ENCODE results near the gene QPCTL.
"Not testable (repeated sequence)": the region's sequence is repeated elsewhere in the genome, so short reads cannot be mapped to it uniquely, and the experiment has no call there.

The QPCTL gene

DNA sequence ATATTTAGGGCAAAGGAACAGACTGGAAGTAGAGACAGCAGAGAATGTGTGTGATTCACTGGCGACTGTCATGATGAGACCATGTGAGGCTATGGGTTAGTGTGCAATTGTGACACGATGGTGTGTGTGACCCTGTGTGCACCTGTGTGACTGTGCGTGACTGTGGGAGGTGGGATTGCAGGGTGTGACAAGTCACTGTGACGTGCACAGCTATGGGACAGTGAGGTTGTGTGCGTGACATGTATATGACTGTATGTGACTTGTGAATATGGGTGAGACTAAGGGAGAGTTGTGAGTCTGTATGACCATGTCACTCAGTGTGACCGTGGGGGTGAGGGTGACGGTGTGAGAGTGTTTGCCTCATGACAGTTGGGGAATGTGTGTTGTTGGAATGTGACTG lies 27.9 kb upstream of the QPCTL start:
- H3K4me1 Mint-ChIP-seq (ENCODE audit: low read depth) = peaks cover 23% of the 10 kb centered on the region
- H3K4me3 Mint-ChIP-seq = no peak overlapping the region
- peaks cover 12% of the 10 kb centered on the region for H3K27me3 Mint-ChIP-seq
- no peaks in the 10 kb centered on the region for H3K9me3 Mint-ChIP-seq
- H3K36me3 Mint-ChIP-seq (ENCODE audit: low read depth) = no peaks in the 10 kb centered on the region
- no peak overlapping the region for H3K27ac Mint-ChIP-seq

DNA sequence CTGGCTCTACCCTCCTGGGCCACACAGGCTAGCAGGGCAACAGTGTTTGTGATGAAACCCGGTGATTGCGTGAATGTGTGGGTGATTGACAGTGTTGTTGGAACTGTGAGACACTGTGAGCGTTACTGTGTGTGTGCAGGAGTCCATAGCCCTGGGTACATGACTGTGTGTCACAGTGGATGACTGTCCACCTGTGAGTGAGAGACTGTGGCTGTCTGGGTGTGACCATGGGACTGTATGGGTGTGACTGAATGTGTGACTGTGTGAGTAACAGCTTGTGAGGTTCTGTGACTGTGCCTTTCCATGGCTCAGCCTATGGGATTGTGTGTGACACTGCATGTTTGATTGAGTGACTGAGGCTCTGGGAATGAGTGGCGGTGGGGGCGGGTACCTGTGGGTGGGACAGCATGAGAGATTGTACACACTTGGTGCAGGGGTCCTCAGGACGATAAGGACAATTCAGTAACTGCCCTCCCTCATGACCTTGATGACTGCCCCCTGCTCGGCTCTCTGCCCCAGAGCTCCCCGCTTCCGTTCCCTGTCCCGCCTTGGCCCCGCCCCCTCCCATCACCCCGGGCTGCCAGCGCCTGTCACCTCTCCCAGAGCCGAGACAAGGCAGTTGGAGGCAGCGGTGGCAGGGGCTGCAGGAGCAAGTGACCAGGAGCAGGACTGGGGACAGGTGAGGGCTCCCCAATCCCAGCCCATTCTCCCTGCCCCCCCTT lies 24.7 kb upstream of the QPCTL start, which contains the start of gene GIPR:
TSS of gene GIPR (plus strand) at position 602 of the 722 bp plus-strand sequence. CDS start 1,300 bp downstream, outside the sequence.
- Mint-ChIP-seq H3K4me1 (ENCODE audit: low read depth) (peaks cover 36% of the 10 kb centered on the region), H3K9me3 (no peaks in the 10 kb centered on the region), H3K27ac (peak within 1 kb of the TSS; percentile 89), H3K36me3 (ENCODE audit: low read depth) (no peaks in the 10 kb centered on the region), H3K4me3 (peak within 1 kb of the TSS; percentile 85), H3K27me3 (peaks cover 13% of the 10 kb centered on the region)

DNA sequence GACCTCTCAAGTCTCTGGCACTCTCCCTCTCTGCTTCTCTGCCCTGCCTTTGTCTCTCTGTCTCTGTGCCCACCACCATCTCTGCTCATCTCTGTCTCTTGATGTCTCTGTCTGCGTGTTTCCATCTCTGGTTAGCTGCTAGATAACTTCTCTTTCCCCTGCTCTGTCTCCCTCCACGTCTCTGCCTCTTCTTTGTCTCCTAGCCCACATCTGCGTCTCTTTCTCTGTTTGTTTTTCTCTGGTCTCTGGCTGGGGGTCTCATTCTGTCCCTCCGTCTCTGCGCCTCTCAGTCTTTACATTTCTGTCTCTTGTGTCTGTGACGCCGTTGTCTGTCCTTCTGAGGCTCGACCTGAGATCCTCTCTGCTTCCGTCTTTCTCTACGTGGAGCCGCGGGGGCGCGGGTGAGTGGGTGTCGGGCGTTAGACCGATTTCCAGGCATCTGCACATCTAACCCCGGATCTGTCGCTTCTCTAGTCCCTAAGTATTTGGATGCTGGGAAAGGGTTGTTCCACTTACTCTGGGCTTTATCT lies 24.1 kb upstream of the QPCTL start:
- H3K36me3 Mint-ChIP-seq (ENCODE audit: low read depth) = no peaks in the 10 kb centered on the region
- H3K27me3 Mint-ChIP-seq = peaks cover 13% of the 10 kb centered on the region
- H3K4me3 Mint-ChIP-seq = peak overlapping the region; percentile 85
- H3K27ac Mint-ChIP-seq = peak overlapping the region; percentile 89
- H3K4me1 Mint-ChIP-seq (ENCODE audit: low read depth) = peaks cover 36% of the 10 kb centered on the region
- H3K9me3 Mint-ChIP-seq = no peaks in the 10 kb centered on the region

DNA sequence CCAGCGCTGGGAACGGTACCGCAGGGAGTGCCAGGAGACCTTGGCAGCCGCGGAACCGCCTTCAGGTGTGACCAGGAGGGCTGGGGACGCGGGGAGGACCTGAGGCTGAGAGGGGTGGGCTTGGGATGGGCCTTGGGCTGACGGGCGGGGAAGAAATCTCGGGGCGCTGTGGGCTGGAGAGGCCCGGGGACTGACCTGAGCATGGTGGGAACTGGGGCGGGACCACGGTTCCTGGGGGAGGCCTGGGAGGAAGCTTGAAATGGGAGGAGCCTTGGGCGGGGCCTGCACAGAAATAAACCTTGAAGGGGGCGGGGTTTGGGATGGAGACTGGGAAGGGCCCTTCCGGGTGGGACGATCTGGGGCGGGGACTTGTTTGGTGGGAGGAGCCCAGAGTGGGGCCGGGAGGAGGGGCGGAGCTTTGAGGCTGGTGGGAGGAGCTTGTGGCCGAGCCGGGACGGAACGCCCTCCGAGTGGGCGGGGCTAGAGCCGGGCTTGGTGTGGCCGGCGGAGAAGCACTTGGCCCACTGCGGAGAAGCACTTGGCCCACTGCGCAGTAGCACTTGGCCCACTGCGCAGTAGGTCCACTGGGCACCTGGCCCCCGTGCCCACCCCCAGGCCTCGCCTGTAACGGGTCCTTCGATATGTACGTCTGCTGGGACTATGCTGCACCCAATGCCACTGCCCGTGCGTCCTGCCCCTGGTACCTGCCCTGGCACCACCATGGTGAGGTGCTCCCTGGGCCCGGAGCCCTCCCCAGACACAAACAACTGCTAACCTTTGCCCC lies 21.6 kb upstream of the QPCTL start:
- H3K9me3 Mint-ChIP-seq = no peaks in the 10 kb centered on the region
- peaks cover 36% of the 10 kb centered on the region for H3K4me1 Mint-ChIP-seq (ENCODE audit: low read depth)
- H3K27ac Mint-ChIP-seq = no peak overlapping the region
- H3K4me3 Mint-ChIP-seq = peak overlapping the region; percentile 20
- peaks cover 13% of the 10 kb centered on the region for H3K27me3 Mint-ChIP-seq
- no peaks in the 10 kb centered on the region for H3K36me3 Mint-ChIP-seq (ENCODE audit: low read depth)

DNA sequence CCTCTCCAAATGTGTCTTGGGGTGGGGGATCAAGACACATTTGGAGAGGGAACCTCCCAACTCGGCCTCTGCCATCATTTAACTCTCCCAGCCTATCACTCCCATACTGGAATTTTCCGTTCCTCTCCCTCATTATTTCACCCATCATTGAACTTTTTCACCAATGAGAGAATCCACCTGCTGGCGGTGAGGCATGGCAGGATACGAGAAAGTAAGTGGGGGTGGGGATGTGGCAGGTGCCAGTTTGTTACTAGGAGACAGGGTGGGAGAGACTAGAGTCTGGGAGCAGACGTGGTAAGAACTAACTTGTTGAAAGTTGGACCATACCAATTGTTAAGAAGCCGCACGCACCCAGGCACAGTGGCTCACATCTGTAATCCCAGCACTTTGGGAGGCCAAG lies 17.5 kb upstream of the QPCTL start:
- Mint-ChIP-seq H3K9me3 (no peaks in the 10 kb centered on the region), H3K36me3 (ENCODE audit: low read depth) (no peaks in the 10 kb centered on the region), H3K4me1 (ENCODE audit: low read depth) (peaks cover 19% of the 10 kb centered on the region), H3K27ac (no peak overlapping the region), H3K4me3 (no peak overlapping the region), H3K27me3 (peaks cover 13% of the 10 kb centered on the region)

DNA sequence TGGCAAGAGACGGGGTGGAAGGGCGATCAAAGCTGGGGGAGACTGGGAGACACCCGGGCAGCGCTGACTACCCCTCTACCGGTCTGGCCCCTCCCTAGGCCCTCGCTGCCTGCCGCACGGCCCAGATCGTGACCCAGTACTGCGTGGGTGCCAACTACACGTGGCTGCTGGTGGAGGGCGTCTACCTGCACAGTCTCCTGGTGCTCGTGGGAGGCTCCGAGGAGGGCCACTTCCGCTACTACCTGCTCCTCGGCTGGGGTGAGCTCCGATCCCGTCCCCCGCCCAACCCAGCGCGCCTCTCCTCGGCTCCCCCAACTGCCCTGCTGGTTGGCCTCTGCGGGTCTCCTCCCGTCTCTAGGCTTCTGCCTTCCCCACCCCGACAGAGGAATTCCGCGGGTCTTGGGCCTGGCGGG lies 15.6 kb upstream of the QPCTL start:
- Mint-ChIP-seq H3K36me3 (ENCODE audit: low read depth) (no peaks in the 10 kb centered on the region), H3K27ac (peak overlapping the region; percentile 49), H3K9me3 (no peaks in the 10 kb centered on the region), H3K27me3 (peaks cover 8% of the 10 kb centered on the region), H3K4me3 (peak overlapping the region; percentile 65), H3K4me1 (ENCODE audit: low read depth) (peaks cover 16% of the 10 kb centered on the region)

DNA sequence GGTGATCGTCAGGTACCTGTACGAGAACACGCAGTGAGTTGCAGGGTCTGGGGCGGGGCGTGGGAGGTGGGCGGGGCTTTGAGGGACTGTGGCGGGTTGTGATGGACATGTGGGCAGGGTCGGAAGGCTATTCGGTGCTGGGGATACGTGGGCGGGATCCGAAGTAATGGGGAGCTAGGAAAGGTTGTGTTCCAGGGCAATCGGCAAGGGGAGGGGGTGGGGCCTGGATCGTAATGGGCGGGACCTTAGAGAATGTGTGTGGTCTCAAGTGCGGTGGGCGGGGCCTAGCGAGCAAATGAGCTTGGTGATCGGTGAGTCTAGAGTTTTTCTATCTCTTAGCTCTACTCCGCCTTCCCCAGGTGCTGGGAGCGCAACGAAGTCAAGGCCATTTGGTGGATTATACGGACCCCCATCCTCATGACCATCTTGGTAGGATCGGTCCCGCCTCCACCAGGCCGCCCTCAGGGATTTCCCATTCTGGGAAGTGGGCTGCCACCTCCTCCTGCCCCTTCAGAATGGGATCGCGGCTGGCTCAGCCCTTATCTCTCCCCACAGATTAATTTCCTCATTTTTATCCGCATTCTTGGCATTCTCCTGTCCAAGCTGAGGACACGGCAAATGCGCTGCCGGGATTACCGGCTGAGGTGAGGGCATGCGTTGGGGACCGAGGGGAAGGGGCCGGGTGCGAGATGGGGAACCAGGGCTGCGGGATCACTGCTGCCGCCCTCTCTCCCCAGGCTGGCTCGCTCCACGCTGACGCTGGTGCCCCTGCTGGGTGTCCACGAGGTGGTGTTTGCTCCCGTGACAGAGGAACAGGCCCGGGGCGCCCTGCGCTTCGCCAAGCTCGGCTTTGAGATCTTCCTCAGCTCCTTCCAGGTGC lies 14.9 kb upstream of the QPCTL start:
- Mint-ChIP-seq H3K4me3 (peak overlapping the region; percentile 70), H3K9me3 (no peaks in the 10 kb centered on the region), H3K27me3 (peaks cover 8% of the 10 kb centered on the region), H3K36me3 (ENCODE audit: low read depth) (no peaks in the 10 kb centered on the region), H3K27ac (no peak overlapping the region), H3K4me1 (ENCODE audit: low read depth) (peaks cover 19% of the 10 kb centered on the region)

DNA sequence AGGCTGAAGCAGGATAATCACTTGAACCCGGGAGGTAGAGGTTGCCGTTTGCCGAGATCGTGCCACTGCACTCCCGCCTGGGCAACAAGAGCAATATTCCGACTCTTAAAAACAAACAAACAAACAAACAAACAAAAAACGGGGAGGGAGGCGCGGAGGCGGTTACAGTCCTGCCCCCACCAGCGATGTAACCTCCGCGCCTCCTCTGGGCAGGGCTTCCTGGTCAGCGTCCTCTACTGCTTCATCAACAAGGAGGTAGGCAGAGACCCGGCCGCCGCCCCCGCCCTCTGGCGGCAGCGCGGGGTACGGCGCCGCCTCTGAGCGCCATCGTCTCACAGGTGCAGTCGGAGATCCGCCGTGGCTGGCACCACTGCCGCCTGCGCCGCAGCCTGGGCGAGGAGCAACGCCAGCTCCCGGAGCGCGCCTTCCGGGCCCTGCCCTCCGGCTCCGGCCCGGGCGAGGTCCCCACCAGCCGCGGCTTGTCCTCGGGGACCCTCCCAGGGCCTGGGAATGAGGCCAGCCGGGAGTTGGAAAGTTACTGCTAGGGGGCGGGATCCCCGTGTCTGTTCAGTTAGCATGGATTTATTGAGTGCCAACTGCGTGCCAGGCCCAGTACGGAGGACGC lies 11.0 kb upstream of the QPCTL start:
- Mint-ChIP-seq H3K27me3 (peaks cover 2% of the 10 kb centered on the region), H3K4me3 (peak overlapping the region; percentile 76), H3K36me3 (ENCODE audit: low read depth) (peaks cover 21% of the 10 kb centered on the region), H3K9me3 (no peaks in the 10 kb centered on the region), H3K4me1 (ENCODE audit: low read depth) (peaks cover 19% of the 10 kb centered on the region), H3K27ac (peak overlapping the region; percentile 49)

DNA sequence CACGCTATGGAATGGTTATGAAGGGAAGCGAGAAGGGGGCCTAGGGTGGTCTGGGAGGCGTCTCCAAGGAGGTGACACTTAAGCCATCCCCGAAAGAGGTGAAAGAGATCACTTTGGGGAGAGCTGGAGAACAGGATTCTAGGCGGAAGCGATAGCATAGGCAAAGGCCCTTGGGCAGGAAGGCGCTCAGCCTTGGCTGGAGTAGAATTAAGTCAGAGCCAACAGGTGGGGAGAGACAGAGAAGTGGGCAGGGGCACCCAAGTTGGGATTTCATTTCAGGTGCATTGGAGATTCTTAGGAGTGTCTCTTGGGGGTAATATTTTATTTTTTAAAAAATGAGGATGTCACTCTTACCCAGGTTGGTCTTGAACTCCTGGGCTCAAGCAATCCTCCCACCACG lies 10.3 kb upstream of the QPCTL start:
- H3K36me3 Mint-ChIP-seq (ENCODE audit: low read depth) = peaks cover 26% of the 10 kb centered on the region
- H3K27ac Mint-ChIP-seq = no peak overlapping the region
- peaks cover 2% of the 10 kb centered on the region for H3K27me3 Mint-ChIP-seq
- H3K4me3 Mint-ChIP-seq = no peak overlapping the region
- H3K4me1 Mint-ChIP-seq (ENCODE audit: low read depth) = peaks cover 15% of the 10 kb centered on the region
- H3K9me3 Mint-ChIP-seq = no peaks in the 10 kb centered on the region

DNA sequence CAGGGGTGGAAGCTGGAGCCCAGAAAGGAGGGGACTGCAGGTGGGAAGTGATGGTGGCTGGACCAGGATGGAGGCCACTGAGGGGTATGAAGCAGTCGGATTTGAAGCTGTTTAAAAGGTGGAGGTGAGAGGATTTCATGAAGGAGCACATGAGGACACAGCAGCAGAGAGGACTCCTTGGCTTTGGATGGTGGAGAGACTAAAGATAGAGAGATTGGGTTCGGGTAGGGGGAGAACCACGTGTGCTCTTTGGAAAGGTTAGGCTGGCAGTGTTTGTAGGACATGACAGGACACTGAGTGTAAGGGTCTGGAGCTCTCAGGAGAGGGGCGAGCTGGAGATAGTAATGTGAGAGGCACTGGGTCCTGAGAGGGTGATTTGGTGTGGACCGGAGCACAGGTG lies 9.6 kb upstream of the QPCTL start:
- no peaks in the 10 kb centered on the region for H3K9me3 Mint-ChIP-seq
- H3K27ac Mint-ChIP-seq = no peak overlapping the region
- H3K4me1 Mint-ChIP-seq (ENCODE audit: low read depth) = peaks cover 10% of the 10 kb centered on the region
- H3K27me3 Mint-ChIP-seq = peaks cover 2% of the 10 kb centered on the region
- H3K36me3 Mint-ChIP-seq (ENCODE audit: low read depth) = peaks cover 33% of the 10 kb centered on the region
- H3K4me3 Mint-ChIP-seq = no peak overlapping the region

DNA sequence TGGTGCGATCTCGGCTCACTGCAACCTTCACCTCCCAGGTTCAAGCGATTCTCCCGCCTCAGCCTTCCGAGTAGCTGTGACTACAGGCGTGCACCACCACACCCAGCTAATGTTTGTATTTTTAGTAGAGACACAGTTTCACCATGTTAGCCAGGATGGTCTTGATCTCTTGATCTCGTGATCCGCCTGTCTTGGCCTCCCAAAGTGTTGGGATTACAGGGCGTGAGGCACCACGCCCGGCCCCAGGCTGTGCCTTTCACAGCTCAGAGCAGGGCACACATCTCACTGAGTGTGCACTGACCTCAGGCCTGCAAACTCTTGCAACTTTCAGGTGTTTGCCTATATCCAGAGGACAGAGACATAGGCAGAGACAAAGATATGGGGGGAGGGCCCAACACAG lies 7.4 kb upstream of the QPCTL start:
- H3K27me3 Mint-ChIP-seq, H3K4me3 Mint-ChIP-seq, H3K9me3 Mint-ChIP-seq, H3K27ac Mint-ChIP-seq: not testable (repeated sequence)
- H3K4me1 Mint-ChIP-seq (ENCODE audit: low read depth) = peaks cover 17% of the 10 kb centered on the region
- peaks cover 46% of the 10 kb centered on the region for H3K36me3 Mint-ChIP-seq (ENCODE audit: low read depth)

DNA sequence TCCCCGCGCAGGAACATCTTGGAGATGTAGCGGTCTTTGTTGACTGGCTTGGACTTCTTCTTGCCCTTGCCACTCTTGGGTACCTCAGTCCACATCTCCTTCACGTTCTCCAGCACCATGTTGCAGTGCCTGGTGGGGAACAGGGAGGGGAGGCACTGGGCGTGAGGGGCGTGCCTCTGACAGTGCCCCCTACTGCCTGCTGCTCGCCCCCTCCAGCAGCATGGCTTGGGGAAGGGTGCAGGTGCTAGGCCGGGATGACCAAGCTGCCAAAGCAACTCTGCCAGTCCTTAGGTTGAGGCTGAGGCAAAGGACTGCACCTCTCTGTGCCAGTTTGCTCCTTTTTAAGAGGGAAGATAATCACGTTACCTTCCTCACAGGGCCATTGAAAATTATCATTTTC lies 4.9 kb upstream of the QPCTL start:
- Mint-ChIP-seq H3K36me3 (ENCODE audit: low read depth) (peaks cover 55% of the 10 kb centered on the region), H3K9me3 (no peaks in the 10 kb centered on the region), H3K27me3 (no peaks in the 10 kb centered on the region), H3K27ac (no peak overlapping the region), H3K4me1 (ENCODE audit: low read depth) (peaks cover 21% of the 10 kb centered on the region), H3K4me3 (no peak overlapping the region)

DNA sequence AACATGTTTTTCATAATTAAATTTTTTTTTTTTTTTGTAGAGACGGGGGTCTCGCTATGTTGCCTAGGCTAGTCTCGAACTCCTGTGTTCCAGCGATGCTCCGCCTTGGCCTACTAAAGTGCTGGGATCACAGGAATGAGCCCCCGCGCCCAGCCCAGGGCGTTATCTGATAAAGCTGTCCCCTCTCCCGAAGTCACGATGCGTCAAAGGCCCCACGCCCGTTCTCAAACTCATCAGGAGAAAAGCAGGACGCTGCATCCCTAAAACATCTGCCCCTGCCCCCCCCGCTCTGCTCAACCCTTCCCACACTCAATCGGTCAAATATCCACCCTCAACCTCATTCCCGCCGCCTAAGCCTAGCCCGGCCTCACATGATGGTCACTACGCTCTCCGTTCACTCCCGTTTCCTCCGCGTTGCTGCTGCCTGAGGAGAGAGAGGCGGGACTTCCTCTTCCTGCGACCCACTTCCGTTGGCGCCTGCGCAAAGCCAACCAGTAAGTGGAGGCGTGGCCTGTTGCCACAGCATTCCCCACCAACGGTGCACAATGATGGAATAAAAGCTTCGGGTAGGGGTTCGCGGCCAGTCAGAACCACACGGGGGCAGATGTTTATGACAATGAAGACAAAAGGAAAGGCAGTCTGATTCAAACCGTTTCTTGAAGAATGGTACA lies 815 bp upstream of the QPCTL start, which contains the start of gene SNRPD2:
TSS of gene SNRPD2 (minus strand) at position 438 of the 671 bp plus-strand sequence. CDS start at position 373, 65 bp downstream.
- Mint-ChIP-seq H3K4me1 (ENCODE audit: low read depth) (peaks cover 42% of the 10 kb centered on the region), H3K9me3 (no peaks in the 10 kb centered on the region), H3K27ac (peak within 1 kb of the TSS; percentile 100), H3K4me3 (peak within 1 kb of the TSS; percentile 92), H3K36me3 (ENCODE audit: low read depth) (peaks cover 58% of the 10 kb centered on the region), H3K27me3 (no peaks in the 10 kb centered on the region)
